Ammon's horn (tissue), 1 donor: ENCODE data around the gene CCDC34.

Source experiments
- DNase-seq: peaks from one replicate; pipeline ENCODE4 v3.0.0-alpha.2; 2016; ENCODE audit warnings: low spot score

CCDC34 gene

GRCh38 chr11:27290261-27291050, 72.6 kb downstream of the CCDC34 start:
- DNase-seq, result no peak
